Body of pancreas (tissue), 4 donors: Measurements from ENCODE around the gene NHLRC2. TPM values are rescaled to one million over a fixed set of nuclear protein-coding genes. Genes with fewer than 3 reads are reported as not detected.

Experiments
- ATAC-seq: fragments of 150-250 bp; one replicate; pipeline ENCODE4 v1.9.1; 2016
- DNase-seq, 4 donors: peaks; one replicate each; pipeline ENCODE4 v3.0.0-alpha.2; 2019
- H3K27ac ChIP-seq, 4 donors: fragments of 200-600 bp; sonication (generic); 1 replicate in 3 of 4; 2 replicates in 1 of 4; pipeline versions ENCODE4 v1.5.1 to v1.6.1; 2016 to 2019; ENCODE audit warnings: mild to moderate bottlenecking in 1 of 4, mixed read lengths in 1 of 4, moderate library complexity in 1 of 4
- H3K27me3 ChIP-seq, 2 donors: fragments of 200-600 bp; sonication (generic); one replicate each; pipeline ENCODE4 v1.6.0; 2016; ENCODE audit warnings: mild to moderate bottlenecking in 1 of 2
- H3K36me3 ChIP-seq, 2 donors: fragments of 200-600 bp; sonication (generic); replicated peaks in 1 of 2; 2 replicates each; pipeline ENCODE4 v1.5.1; 2016; ENCODE audit warnings: low read depth in 2 of 2; ENCODE audit not compliant: insufficient read depth in 1 of 2
- H3K4me1 ChIP-seq: fragments of 200-600 bp; sonication (generic); one replicate; pipeline ENCODE4 v1.6.0; 2016
- H3K4me3 ChIP-seq, 2 donors: fragments of 200-600 bp; sonication (generic); 1 replicate in 1 of 2; 2 replicates in 1 of 2; pipeline ENCODE4 v1.5.1; 2016 to 2019
- H3K9me3 ChIP-seq, 3 donors: fragments of 200-600 bp; sonication (generic); 1 replicate in 2 of 3; 2 replicates in 1 of 3; pipeline ENCODE4 v1.5.1; 2016
- POLR2A ChIP-seq, 3 donors: fragments of 450-650 bp; IDR thresholded peaks; one replicate each; pipeline ENCODE4 v1.6.1; 2016; ENCODE audit warnings: antibody characterized with exemption in 3 of 3, mild to moderate bottlenecking in 2 of 3
- WGBS, 2 donors: methylation state at CpG; one replicate each; pipeline ENCODE4 v1.1.5; 2017; 5-methylcytosine and 5-hydroxymethylcytosine counted together
- intact Hi-C: fragments of 100-400 bp; cut with DNase I; formaldehyde crosslinking; loops from one replicate; pipeline ENCODE4 v1.15.1; 2023
- total RNA-seq, 2 donors: library from RNA; depleted of rRNA; stranded (reverse); fragments of >200 nt; gene quantifications; one replicate each; pipeline ENCODE4 v1.1.0, GENCODE V29; 2016
- TF ChIP-seq, protein P1 (sequence below), 7 experiments: fragments of 450-650 bp in 4 of 7; fragments of 200-600 bp in 3 of 7; sonication (generic) in 3 of 7; IDR thresholded peaks; one replicate each; pipeline ENCODE4 v1.5.1; 2016 to 2019; ENCODE audit warnings: antibody characterized with exemption in 7 of 7

NHLRC2 gene
- total RNA-seq, 2 donors from 2014 or later = 17.9 to 50.4 TPM

- peak overlapping the region in 3 of 4 donors; percentile 43 to 67 (median 49) for H3K27ac ChIP-seq
- H3K4me1 ChIP-seq = peaks cover 30% of the 10 kb centered on the region
- H3K27me3 ChIP-seq = peaks cover 0 to 3% of the 10 kb centered on the region in 2 donors
- H3K9me3 ChIP-seq = no peaks in the 10 kb centered on the region
- WGBS, 2 donors = 54 to 57% methylated on average over 12 of the region's 12 CpGs
- DNase-seq (peak; percentile 26 to 56 (median 52)), ATAC-seq (peak; percentile 57)
- H3K36me3 ChIP-seq = no peaks in the 10 kb centered on the region
- TF ChIP-seq, protein P1, sequence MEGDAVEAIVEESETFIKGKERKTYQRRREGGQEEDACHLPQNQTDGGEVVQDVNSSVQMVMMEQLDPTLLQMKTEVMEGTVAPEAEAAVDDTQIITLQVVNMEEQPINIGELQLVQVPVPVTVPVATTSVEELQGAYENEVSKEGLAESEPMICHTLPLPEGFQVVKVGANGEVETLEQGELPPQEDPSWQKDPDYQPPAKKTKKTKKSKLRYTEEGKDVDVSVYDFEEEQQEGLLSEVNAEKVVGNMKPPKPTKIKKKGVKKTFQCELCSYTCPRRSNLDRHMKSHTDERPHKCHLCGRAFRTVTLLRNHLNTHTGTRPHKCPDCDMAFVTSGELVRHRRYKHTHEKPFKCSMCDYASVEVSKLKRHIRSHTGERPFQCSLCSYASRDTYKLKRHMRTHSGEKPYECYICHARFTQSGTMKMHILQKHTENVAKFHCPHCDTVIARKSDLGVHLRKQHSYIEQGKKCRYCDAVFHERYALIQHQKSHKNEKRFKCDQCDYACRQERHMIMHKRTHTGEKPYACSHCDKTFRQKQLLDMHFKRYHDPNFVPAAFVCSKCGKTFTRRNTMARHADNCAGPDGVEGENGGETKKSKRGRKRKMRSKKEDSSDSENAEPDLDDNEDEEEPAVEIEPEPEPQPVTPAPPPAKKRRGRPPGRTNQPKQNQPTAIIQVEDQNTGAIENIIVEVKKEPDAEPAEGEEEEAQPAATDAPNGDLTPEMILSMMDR (IDR thresholded peaks at IDR 0.05) = no peak
- TF ChIP-seq POLR2A (IDR thresholded peaks at IDR 0.05) = no peak
- H3K4me3 ChIP-seq = no peak overlapping the region
- intact Hi-C loops = no loop called here
Measured at GRCh38 chr10:113947184-113948041, 93.0 kb downstream of the NHLRC2 start.

DNA sequence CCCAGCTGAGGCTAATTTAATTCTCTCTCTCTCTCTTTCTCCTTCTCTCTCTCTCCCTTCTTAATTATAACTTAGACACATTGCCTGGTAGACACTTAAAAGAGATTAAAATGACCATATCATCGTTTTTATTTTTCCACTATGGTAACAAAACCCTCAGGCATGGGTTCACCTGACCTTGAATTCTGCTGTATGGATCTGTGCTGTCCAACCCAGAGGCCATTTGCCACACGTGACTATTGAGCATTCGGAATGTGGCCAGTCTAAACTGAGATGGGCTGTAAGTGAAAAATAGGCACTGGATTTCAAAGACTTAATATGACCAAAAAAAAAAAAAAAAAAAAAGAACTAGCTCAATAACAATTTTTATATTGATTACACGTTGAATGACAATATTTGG lies 93.6 kb downstream of the NHLRC2 start:
- peaks cover 0 to 3% of the 10 kb centered on the region in 2 donors for H3K27me3 ChIP-seq
- ATAC-seq (no peak), DNase-seq (no peak)
- H3K9me3 ChIP-seq = no peaks in the 10 kb centered on the region
- intact Hi-C loops = no loop called here
- TF ChIP-seq, protein P1 (IDR thresholded peaks at IDR 0.05) = no peak
- no peak for TF ChIP-seq POLR2A (IDR thresholded peaks at IDR 0.05)
- no peaks in the 10 kb centered on the region for H3K36me3 ChIP-seq
- H3K4me1 ChIP-seq = peaks cover 30% of the 10 kb centered on the region
- H3K27ac ChIP-seq = peak overlapping the region in 3 of 4 donors; percentile 43 to 67 (median 49)
- no peak overlapping the region for H3K4me3 ChIP-seq
- 33 to 39% methylated on average over 4 of the region's 4 CpGs for WGBS, 2 donors

- Histone ChIP-seq H3K9me3 (no peaks in the 10 kb centered on the region), H3K27me3 (peaks cover 0 to 3% of the 10 kb centered on the region in 2 donors), H3K4me1 (peaks cover 23% of the 10 kb centered on the region), H3K4me3 (no peak overlapping the region), H3K36me3 (no peaks in the 10 kb centered on the region), H3K27ac (no peak overlapping the region)
- intact Hi-C loops = no loop called here
- no peak for ATAC-seq
- DNase-seq = no peak
- TF ChIP-seq POLR2A (IDR thresholded peaks at IDR 0.05) = no peak
- TF ChIP-seq, protein P1 (IDR thresholded peaks at IDR 0.05) = no peak
Measured at GRCh38 chr10:113950268-113950667, 95.8 kb downstream of the NHLRC2 start.

- 77 to 87% methylated on average over 2 of the region's 2 CpGs for WGBS, 2 donors
- TF ChIP-seq, protein P1 (IDR thresholded peaks at IDR 0.05) = no peak
- TF ChIP-seq POLR2A (IDR thresholded peaks at IDR 0.05) = no peak
Measured at GRCh38 chr10:113953505-113954272, 99.2 kb downstream of the NHLRC2 start.

More at GRCh38 chr10:113953505-113954272, 99.2 kb downstream of the NHLRC2 start:
- Histone ChIP-seq H3K36me3 (no peaks in the 10 kb centered on the region), H3K27me3 (peaks cover 0 to 3% of the 10 kb centered on the region in 2 donors), H3K27ac (no peak overlapping the region), H3K4me1 (peaks cover 19% of the 10 kb centered on the region), H3K9me3 (no peaks in the 10 kb centered on the region), H3K4me3 (no peak overlapping the region)
- ATAC-seq (no peak), DNase-seq (no peak)
- intact Hi-C loops = no loop called here
